8988T (cell line): Measurements from ENCODE around the gene CNKSR2.

Experiments used
- DNase-seq: peaks from one replicate; pipeline ENCODE4 v3.0.0; 2011

The CNKSR2 gene

GRCh38 chrX:21683941-21684340 lies 309.7 kb downstream of the CNKSR2 start:
- no peak for DNase-seq

DNA sequence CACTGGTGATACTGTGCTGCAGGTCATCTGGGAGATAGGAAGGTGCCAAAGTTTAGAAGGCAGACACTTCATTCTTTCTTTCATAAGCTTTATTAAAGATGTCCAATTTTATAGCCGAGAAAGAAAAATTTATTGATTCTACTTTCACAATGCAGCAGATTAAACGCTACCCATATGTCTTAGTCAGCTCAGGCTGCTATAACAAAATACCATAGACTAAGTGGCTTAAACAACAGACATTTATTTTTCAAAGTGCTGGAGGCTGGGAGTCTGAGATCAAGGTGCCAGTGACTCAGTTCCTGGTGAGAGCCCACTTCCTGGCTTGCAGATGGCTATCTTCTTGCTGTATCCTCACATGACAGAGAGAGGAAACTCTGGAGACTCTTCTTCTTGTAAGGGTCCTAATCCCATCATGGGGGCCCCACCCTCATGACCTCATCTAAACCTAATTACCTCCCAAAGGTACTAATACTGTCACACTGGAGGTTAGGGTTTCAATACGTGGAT lies 317.3 kb downstream of the CNKSR2 start:
- DNase-seq = no peak

DNA sequence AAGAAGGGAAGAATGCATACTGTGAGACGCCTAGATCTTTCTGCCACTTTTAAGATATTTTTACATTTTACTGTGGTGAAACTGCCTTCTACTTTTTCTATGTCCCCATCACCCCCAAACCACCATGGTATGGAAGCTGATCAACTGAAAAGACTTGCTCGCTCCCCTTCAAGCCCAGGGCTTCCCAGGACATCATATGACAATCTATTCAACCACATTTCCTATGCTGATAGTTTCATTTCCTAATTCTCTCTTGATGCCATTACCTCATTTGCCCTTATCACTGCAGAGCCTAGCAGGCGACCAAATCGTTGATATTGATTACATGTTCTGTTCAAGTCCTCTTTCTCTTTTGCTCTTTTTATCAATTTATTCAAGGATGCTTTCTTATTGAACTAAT lies 324.1 kb downstream of the CNKSR2 start:
- DNase-seq = no peak

DNA sequence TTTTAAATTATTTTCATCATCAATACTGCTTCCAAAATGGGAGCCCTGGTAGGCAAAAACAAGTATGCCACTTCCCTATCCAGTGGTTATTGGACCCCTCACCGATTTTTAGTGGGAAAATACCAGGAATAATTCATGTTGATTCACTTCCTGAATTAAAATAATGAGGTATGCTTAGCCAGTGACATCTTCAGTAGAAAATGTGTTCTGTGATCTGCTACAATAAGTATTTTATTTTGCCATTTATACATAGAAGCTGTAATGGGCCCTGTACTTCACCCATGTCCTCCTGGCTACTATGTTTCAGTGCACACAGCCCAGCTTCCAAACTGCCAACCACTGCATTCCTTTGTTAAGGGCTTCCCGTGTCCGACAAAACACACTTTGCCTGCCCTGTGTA lies 324.9 kb downstream of the CNKSR2 start:
- DNase-seq = no peak

- DNase-seq = no peak
These were observed 326.1 kb downstream of the CNKSR2 start for GRCh38 chrX:21700275-21700674.

DNA sequence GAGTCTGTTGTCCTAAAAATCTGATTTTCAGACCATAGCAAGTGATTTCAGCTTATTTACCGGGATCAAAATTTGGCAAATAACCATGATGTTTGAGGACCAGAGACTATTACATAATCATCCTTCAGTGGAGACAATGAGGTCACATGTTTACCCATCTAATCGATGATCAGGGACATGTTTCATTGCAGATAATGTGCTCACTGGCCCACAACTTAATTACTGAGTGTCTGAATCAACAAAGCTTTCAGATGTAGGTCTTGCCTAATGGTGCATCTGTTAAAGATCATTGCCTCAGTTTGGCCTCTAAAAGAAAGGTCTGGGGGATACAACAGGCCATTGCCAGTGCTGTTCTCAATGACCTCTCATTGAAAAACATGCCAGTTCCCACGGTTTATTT lies 326.7 kb downstream of the CNKSR2 start:
- no peak for DNase-seq

GRCh38 chrX:21702725-21703124 lies 328.5 kb downstream of the CNKSR2 start:
- DNase-seq = no peak
